Smooth muscle cell (in vitro differentiated cells): Measurements from ENCODE around the gene TSPYL4. TPM values are rescaled to one million over a fixed set of nuclear protein-coding genes. Genes with fewer than 3 reads are reported as not detected.

Experiments used
- DNase-seq: peaks from one replicate; lab custom pipeline; 2025; ENCODE audit not compliant: unreplicated experiment; lab: John Stamatoyannopoulos, UW
- H2AFZ ChIP-seq: fragments of 200-600 bp; sonication (generic); 2 replicates; pipeline ENCODE4 v1.6.0; 2016; ENCODE audit warnings: antibody characterized with exemption, low read depth, mild to moderate bottlenecking
- H3F3A ChIP-seq: fragments of 200-600 bp; sonication (generic); 2 replicates; pipeline ENCODE4 v1.6.0; 2017; ENCODE audit warnings: antibody characterized with exemption, low read depth
- H3K27ac ChIP-seq: fragments of 200-600 bp; sonication (generic); 2 replicates; pipeline ENCODE4 v1.5.1; 2016; ENCODE audit warnings: low read depth, mild to moderate bottlenecking
- H3K27me3 ChIP-seq: fragments of 200-600 bp; sonication (generic); 2 replicates; pipeline ENCODE4 v1.6.1; 2016; ENCODE audit warnings: low read depth, mild to moderate bottlenecking
- H3K36me3 ChIP-seq: fragments of 200-600 bp; sonication (generic); 2 replicates; pipeline ENCODE4 v1.5.1; 2016; ENCODE audit warnings: low read depth
- H3K4me1 ChIP-seq: fragments of 200-600 bp; sonication (generic); 2 replicates; pipeline ENCODE4 v1.5.1; 2016; ENCODE audit warnings: low read depth
- H3K4me2 ChIP-seq: fragments of 200-600 bp; sonication (generic); 2 replicates; pipeline ENCODE4 v1.6.0; 2016; ENCODE audit warnings: mild to moderate bottlenecking
- H3K4me3 ChIP-seq: fragments of 200-600 bp; sonication (generic); 2 replicates; pipeline ENCODE4 v1.5.1; 2016; ENCODE audit warnings: mild to moderate bottlenecking
- H3K79me2 ChIP-seq: fragments of 200-600 bp; sonication (generic); 2 replicates; pipeline ENCODE4 v1.6.0; 2016; ENCODE audit warnings: low read depth, mild to moderate bottlenecking
- H3K9ac ChIP-seq: fragments of 200-600 bp; sonication (generic); 2 replicates; pipeline ENCODE4 v1.6.0; 2016; ENCODE audit warnings: low read depth
- H3K9me3 ChIP-seq: fragments of 200-600 bp; sonication (generic); replicated peaks from 2 replicates; pipeline ENCODE4 v1.5.1; 2016; ENCODE audit warnings: low read depth
- H4K20me1 ChIP-seq: fragments of 200-600 bp; sonication (generic); 2 replicates; pipeline ENCODE4 v1.6.0; 2016; ENCODE audit warnings: low read depth
- WGBS: methylation state at CpG from one replicate; pipeline ENCODE4 v1.1.7; 2016; ENCODE audit warnings: low lambda C conversion rate; 5-methylcytosine and 5-hydroxymethylcytosine counted together
- polyA plus RNA-seq: library from polyadenylated mRNA; unstranded; fragments of >200 nt; fragmentation: Nextera tagmentation; extraction: Ambion mirVana; gene quantifications from 2 replicates; pipeline ENCODE4 v1.2.1, GENCODE V29; 2016
- total RNA-seq: library from RNA; depleted of rRNA; stranded (reverse); fragments of >200 nt; gene quantifications from 2 replicates; pipeline ENCODE4 v1.2.3, GENCODE V29; 2014
- TF ChIP-seq, protein P1 (sequence below): fragments of 200-600 bp; sonication (generic); IDR thresholded peaks from 2 replicates; pipeline ENCODE4 v1.5.1; 2017; ENCODE audit warnings: borderline replicate concordance, mild to moderate bottlenecking, antibody characterized with exemption; ENCODE audit not compliant: insufficient read depth, poor library complexity, severe bottlenecking

The TSPYL4 gene
- total and polyA plus RNA-seq, 2 experiments from 2014 or later = 14.7 to 29.5 TPM

DNA sequence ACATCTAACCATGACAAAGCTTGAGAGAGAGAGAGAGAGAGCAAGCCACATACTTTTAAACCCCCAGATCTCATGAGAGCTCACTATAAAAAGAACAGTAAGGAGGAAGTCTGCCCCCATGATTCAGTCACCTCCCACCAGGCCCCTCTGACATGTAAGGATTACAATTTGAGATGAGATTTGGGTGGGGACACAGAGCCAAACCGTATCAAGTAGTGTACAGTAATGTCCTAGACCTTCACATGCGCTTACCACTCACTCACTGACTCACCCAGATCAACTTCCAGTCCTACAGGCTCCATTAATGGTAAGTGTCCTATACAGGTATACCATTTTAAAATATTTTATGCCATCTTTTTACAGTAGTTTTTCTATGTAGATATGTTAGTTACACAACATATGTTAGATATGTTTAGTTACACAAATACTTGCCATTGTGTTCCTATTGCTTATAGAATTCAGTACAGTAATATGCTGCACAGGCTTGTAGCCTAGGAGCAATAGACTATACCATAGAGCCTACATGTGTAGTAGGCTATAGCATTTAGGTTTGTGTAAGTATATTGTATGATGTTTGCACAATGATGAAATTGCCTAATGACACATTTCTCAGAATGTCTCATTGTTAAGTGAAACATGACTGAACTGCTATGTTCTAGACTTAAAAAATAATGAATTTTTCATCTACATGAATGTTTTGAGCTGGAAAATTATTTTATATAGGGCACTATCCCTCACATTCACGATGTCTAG is 14.1 kb upstream of the TSPYL4 start:
- WGBS = 61% methylated on average over 3 of the region's 3 CpGs
- Histone ChIP-seq H3K9ac (no peak overlapping the region), H2AFZ (no peak overlapping the region), H3K27me3 (no peaks in the 10 kb centered on the region), H3K79me2 (no peaks in the 10 kb centered on the region), H3K4me2 (no peak overlapping the region), H3K36me3 (no peaks in the 10 kb centered on the region), H3F3A (no peaks in the 10 kb centered on the region), H3K4me3 (no peak overlapping the region), H4K20me1 (peaks cover 3% of the 10 kb centered on the region), H3K4me1 (no peaks in the 10 kb centered on the region), H3K9me3 (no peaks in the 10 kb centered on the region), H3K27ac (no peak overlapping the region)
- TF ChIP-seq, protein P1, sequence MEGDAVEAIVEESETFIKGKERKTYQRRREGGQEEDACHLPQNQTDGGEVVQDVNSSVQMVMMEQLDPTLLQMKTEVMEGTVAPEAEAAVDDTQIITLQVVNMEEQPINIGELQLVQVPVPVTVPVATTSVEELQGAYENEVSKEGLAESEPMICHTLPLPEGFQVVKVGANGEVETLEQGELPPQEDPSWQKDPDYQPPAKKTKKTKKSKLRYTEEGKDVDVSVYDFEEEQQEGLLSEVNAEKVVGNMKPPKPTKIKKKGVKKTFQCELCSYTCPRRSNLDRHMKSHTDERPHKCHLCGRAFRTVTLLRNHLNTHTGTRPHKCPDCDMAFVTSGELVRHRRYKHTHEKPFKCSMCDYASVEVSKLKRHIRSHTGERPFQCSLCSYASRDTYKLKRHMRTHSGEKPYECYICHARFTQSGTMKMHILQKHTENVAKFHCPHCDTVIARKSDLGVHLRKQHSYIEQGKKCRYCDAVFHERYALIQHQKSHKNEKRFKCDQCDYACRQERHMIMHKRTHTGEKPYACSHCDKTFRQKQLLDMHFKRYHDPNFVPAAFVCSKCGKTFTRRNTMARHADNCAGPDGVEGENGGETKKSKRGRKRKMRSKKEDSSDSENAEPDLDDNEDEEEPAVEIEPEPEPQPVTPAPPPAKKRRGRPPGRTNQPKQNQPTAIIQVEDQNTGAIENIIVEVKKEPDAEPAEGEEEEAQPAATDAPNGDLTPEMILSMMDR = no peak
- DNase-seq = no peak

GRCh38 chr6:116266803-116267202 is 12.9 kb upstream of the TSPYL4 start:
- H2AFZ ChIP-seq = no peak overlapping the region
- no peaks in the 10 kb centered on the region for H3K9me3 ChIP-seq

GRCh38 chr6:116265041-116265829 is 11.4 kb upstream of the TSPYL4 start:
- Histone ChIP-seq H3K9ac (no peak overlapping the region), H3K4me2 (no peak overlapping the region), H3K4me3 (no peak overlapping the region), H2AFZ (no peak overlapping the region), H3K79me2 (no peaks in the 10 kb centered on the region), H3K36me3 (no peaks in the 10 kb centered on the region), H3K4me1 (no peaks in the 10 kb centered on the region), H3K27ac (no peak overlapping the region), H3F3A (no peaks in the 10 kb centered on the region), H3K27me3 (no peaks in the 10 kb centered on the region), H3K9me3 (no peaks in the 10 kb centered on the region), H4K20me1 (no peaks in the 10 kb centered on the region)
- WGBS = 90% methylated on average over 4 of the region's 4 CpGs
- TF ChIP-seq, protein P1 = no peak
- DNase-seq = no peak

More at GRCh38 chr6:116266803-116267202, 12.9 kb upstream of the TSPYL4 start:
- no peaks in the 10 kb centered on the region for H3K27me3 ChIP-seq
- no peak for DNase-seq
- H3K79me2 ChIP-seq = no peaks in the 10 kb centered on the region
- H3K9ac ChIP-seq = no peak overlapping the region
- H3F3A ChIP-seq = no peaks in the 10 kb centered on the region
- H3K27ac ChIP-seq = no peak overlapping the region
- TF ChIP-seq, protein P1 = no peak
- no peak overlapping the region for H3K4me2 ChIP-seq
- H4K20me1 ChIP-seq = no peaks in the 10 kb centered on the region
- no peak overlapping the region for H3K4me3 ChIP-seq
- no peaks in the 10 kb centered on the region for H3K4me1 ChIP-seq
- no peaks in the 10 kb centered on the region for H3K36me3 ChIP-seq
